Loucy (cell line): ENCODE data around the gene TOE1.

Experiments used
- H2AFZ ChIP-seq: fragments of 200-600 bp; sonication (generic); 2 replicates; pipeline ENCODE4 v1.6.0; 2016; ENCODE audit warnings: antibody characterized with exemption, mild to moderate bottlenecking, low read length, moderate library complexity
- H3F3A ChIP-seq: fragments of 200-600 bp; 2 replicates; pipeline ENCODE4 v1.6.0; 2016; ENCODE audit warnings: antibody characterized with exemption, low read depth, mild to moderate bottlenecking
- H3K27me3 ChIP-seq: fragments of 200-600 bp; sonication (generic); 2 replicates; pipeline ENCODE4 v1.6.1; 2014; ENCODE audit warnings: low read length, mild to moderate bottlenecking; ENCODE audit not compliant: insufficient read depth, poor library complexity, severe bottlenecking
- H3K36me3 ChIP-seq: fragments of 200-600 bp; sonication (generic); 2 replicates; pipeline ENCODE4 v1.6.1; 2016; ENCODE audit warnings: low read length; ENCODE audit not compliant: insufficient read depth
- H3K4me1 ChIP-seq: fragments of 200-600 bp; sonication (generic); 2 replicates; pipeline ENCODE4 v1.5.1; 2014; ENCODE audit warnings: low read length, mild to moderate bottlenecking; ENCODE audit not compliant: insufficient read depth, poor library complexity, severe bottlenecking
- H3K4me2 ChIP-seq: fragments of 200-600 bp; sonication (generic); 2 replicates; pipeline ENCODE4 v1.6.0; 2014; ENCODE audit warnings: antibody characterized with exemption, low read length, low read depth, mild to moderate bottlenecking; ENCODE audit not compliant: poor library complexity, severe bottlenecking
- H3K4me3 ChIP-seq: fragments of 200-600 bp; sonication (generic); 2 replicates; pipeline ENCODE4 v1.5.1; 2014; ENCODE audit warnings: low read length, mild to moderate bottlenecking, mixed read lengths; ENCODE audit not compliant: poor library complexity, severe bottlenecking
- H3K79me2 ChIP-seq: fragments of 200-600 bp; sonication (generic); 2 replicates; pipeline ENCODE4 v1.6.1; 2014; ENCODE audit warnings: low read length; ENCODE audit not compliant: insufficient read depth
- H3K9ac ChIP-seq: fragments of 200-600 bp; sonication (generic); 2 replicates; pipeline ENCODE4 v1.6.0; 2014; ENCODE audit warnings: mild to moderate bottlenecking, low read depth, low read length, moderate library complexity; ENCODE audit not compliant: poor library complexity, severe bottlenecking
- H3K9me2 ChIP-seq: fragments of 200-600 bp; sonication (generic); replicated peaks from 2 replicates; pipeline ENCODE4 v1.6.1; 2016; ENCODE audit warnings: low read depth, low read length, mixed read lengths
- H3K9me3 ChIP-seq: fragments of 200-600 bp; sonication (generic); 2 replicates; pipeline ENCODE4 v1.6.1; 2014; ENCODE audit warnings: mild to moderate bottlenecking, antibody characterized with exemption, low read length, low read depth; ENCODE audit not compliant: insufficient read depth
- H4K20me1 ChIP-seq: fragments of 200-600 bp; sonication (generic); 2 replicates; pipeline ENCODE4 v1.6.0; 2014; ENCODE audit warnings: antibody characterized with exemption, low read length, mild to moderate bottlenecking; ENCODE audit not compliant: insufficient read depth, poor library complexity, severe bottlenecking
- CTCF ChIP-seq: fragments of 200-600 bp; sonication (generic); conservative IDR thresholded peaks from 2 replicates; pipeline ENCODE4 v1.5.1; 2014; ENCODE audit warnings: mild to moderate bottlenecking, antibody characterized with exemption, low read length
- EZH2phosphoT487 ChIP-seq: fragments of 200-600 bp; IDR thresholded peaks from 2 replicates; pipeline ENCODE4 v1.6.1; 2018; ENCODE audit warnings: antibody characterized with exemption, mild to moderate bottlenecking, moderate library complexity, borderline replicate concordance

The TOE1 gene

GRCh38 chr1:45370575-45370974 is 30.6 kb downstream of the TOE1 start:
- Histone ChIP-seq H3K4me2 (no peak overlapping the region), H3K9me2 (no peaks in the 10 kb centered on the region), H3K4me3 (no peak overlapping the region), H3K9me3 (no peaks in the 10 kb centered on the region), H3K36me3 (no peaks in the 10 kb centered on the region), H3K4me1 (peaks cover 3% of the 10 kb centered on the region), H3K27me3 (no peaks in the 10 kb centered on the region), H2AFZ (no peak overlapping the region), H4K20me1 (no peaks in the 10 kb centered on the region), H3F3A (no peaks in the 10 kb centered on the region), H3K79me2 (no peaks in the 10 kb centered on the region), H3K9ac (no peak overlapping the region)
- TF ChIP-seq EZH2phosphoT487, result no peak
- TF ChIP-seq CTCF, result no peak

GRCh38 chr1:45373573-45373972 is 33.6 kb downstream of the TOE1 start:
- Histone ChIP-seq H3K79me2 (no peaks in the 10 kb centered on the region), H3K4me2 (no peak overlapping the region), H3K27me3 (no peaks in the 10 kb centered on the region), H3K9me3 (no peaks in the 10 kb centered on the region), H3K4me1 (peaks cover 3% of the 10 kb centered on the region), H3K36me3 (no peaks in the 10 kb centered on the region), H3K4me3 (no peak overlapping the region), H3K9me2 (no peaks in the 10 kb centered on the region), H3K9ac (no peak overlapping the region), H4K20me1 (no peaks in the 10 kb centered on the region), H3F3A (no peaks in the 10 kb centered on the region), H2AFZ (no peak overlapping the region)
- TF ChIP-seq CTCF (no peak), EZH2phosphoT487 (no peak)

- H3K27me3 ChIP-seq, result no peaks in the 10 kb centered on the region
- H2AFZ ChIP-seq, result no peak overlapping the region
- no peaks in the 10 kb centered on the region for H3K9me2 ChIP-seq
- H3F3A ChIP-seq, result no peaks in the 10 kb centered on the region
- no peaks in the 10 kb centered on the region for H3K79me2 ChIP-seq
- TF ChIP-seq CTCF (peak; percentile 36), EZH2phosphoT487 (no peak)
- no peak overlapping the region for H3K4me2 ChIP-seq
- H3K9me3 ChIP-seq, result no peaks in the 10 kb centered on the region
- H3K4me3 ChIP-seq, result no peak overlapping the region
- H3K4me1 ChIP-seq, result peaks cover 3% of the 10 kb centered on the region
- no peaks in the 10 kb centered on the region for H4K20me1 ChIP-seq
- no peaks in the 10 kb centered on the region for H3K36me3 ChIP-seq
- H3K9ac ChIP-seq, result no peak overlapping the region
Observed at GRCh38 chr1:45375104-45376090, 35.4 kb downstream of the TOE1 start.
